Panc1 (cell line): ENCODE measurements around the gene DNMT3A. TPM values are rescaled to one million over a fixed set of nuclear protein-coding genes. Genes with fewer than 3 reads are reported as not detected.

Experiments
- ATAC-seq: fragments of 200-7000 bp; cut with Tn5 transposase; 2 replicates; pipeline ENCODE4 v1.9.1; 2020; ENCODE audit warnings: mild to moderate bottlenecking, moderate library complexity
- BruUV-seq: library from RNA; stranded (reverse); fragments of 400-500 nt; replicated peaks from 2 replicates; lab custom pipeline; 2021; lab: Mats Ljungman, UMichigan
- CTCF ChIA-PET: fragments of 300-600 bp; sonication (Branson Sonifier 250); formaldehyde crosslinking; loops from one replicate; lab custom pipeline; 2022; ENCODE audit warnings: antibody characterized with exemption; lab: Charles Lee
- POLR2A ChIA-PET: fragments of 300-600 bp; sonication (Branson Sonifier 250); formaldehyde crosslinking; loops from one replicate; lab custom pipeline; 2022; ENCODE audit warnings: antibody characterized with exemption; lab: Charles Lee
- DNase-seq: peaks from one replicate; pipeline ENCODE4 v3.0.0-alpha.2; 2010; ENCODE audit warnings: low read depth, low spot score
- H3K27ac ChIP-seq: 2 replicates; pipeline ENCODE4 v1.5.1; 2011; ENCODE audit warnings: mild to moderate bottlenecking, low read length, inconsistent platforms
- H3K27me3 ChIP-seq: fragments of 200-500 bp; sonication (Bioruptor generic); 2 replicates; pipeline ENCODE4 v1.6.0; 2014; ENCODE audit warnings: low read length, inconsistent platforms; ENCODE audit not compliant: control insufficient read depth, insufficient read depth
- H3K36me3 ChIP-seq: fragments of 200-500 bp; sonication (Bioruptor generic); 2 replicates; pipeline ENCODE4 v1.5.1; 2014; ENCODE audit warnings: inconsistent platforms, mild to moderate bottlenecking, low read length, moderate library complexity; ENCODE audit not compliant: control insufficient read depth, insufficient read depth
- H3K4me1 ChIP-seq: 2 replicates; pipeline ENCODE4 v1.5.1; 2011; ENCODE audit warnings: inconsistent platforms, mild to moderate bottlenecking, low read length, moderate library complexity; ENCODE audit not compliant: control insufficient read depth, insufficient read depth
- H3K4me3 ChIP-seq, 2 experiments: 2 replicates each; pipeline ENCODE4 v1.5.1; 2011 to 2012; ENCODE audit warnings: low read depth in 2 of 2, low read length in 2 of 2, mild to moderate bottlenecking in 2 of 2, inconsistent platforms in 1 of 2, moderate library complexity in 1 of 2
- H3K9me3 ChIP-seq: fragments of 200-500 bp; sonication (Bioruptor generic); 2 replicates; pipeline ENCODE4 v1.5.1; 2014; ENCODE audit warnings: low read depth, mild to moderate bottlenecking, inconsistent platforms, low read length, moderate library complexity; ENCODE audit not compliant: control insufficient read depth, insufficient read depth
- POLR2AphosphoS5 ChIP-seq: IDR thresholded peaks from 2 replicates; pipeline ENCODE4 v1.6.1; 2012; ENCODE audit warnings: mild to moderate bottlenecking, low read depth, low read length, moderate library complexity
- SIN3A ChIP-seq: IDR thresholded peaks from 2 replicates; pipeline ENCODE4 v1.6.1; 2012; ENCODE audit warnings: low read depth, mild to moderate bottlenecking, low read length, moderate library complexity, borderline replicate concordance; ENCODE audit not compliant: insufficient read depth
- TCF7L2 ChIP-seq: IDR thresholded peaks from 2 replicates; pipeline ENCODE4 v1.6.1; 2011; ENCODE audit warnings: mild to moderate bottlenecking, low read depth, low read length, inconsistent platforms
- in situ Hi-C: cut with HindIII; loops from 2 replicates; pipeline ENCODE4 v1.10.0; 2016; ENCODE audit warnings: low sequenced_read_pairs, low pct_unique_long_range_greater_than_20kb
- intact Hi-C: fragments of 100-400 bp; cut with micrococcal nuclease; formaldehyde crosslinking; loops from one replicate; pipeline ENCODE4 v1.10.0; 2022; ENCODE audit not compliant: unreplicated experiment
- total RNA-seq: library from RNA; stranded (reverse); gene quantifications from one replicate; pipeline ENCODE4 v1.2.1, GENCODE V29; 2021; ENCODE audit not compliant: unreplicated experiment
- TF ChIP-seq, protein P1 (sequence below): fragments of 450-650 bp; IDR thresholded peaks from 2 replicates; pipeline ENCODE4 v1.5.1; 2017; ENCODE audit warnings: mild to moderate bottlenecking
- TF ChIP-seq, protein P2 (sequence below), 2 experiments: IDR thresholded peaks; 2 replicates each; pipeline ENCODE4 v1.6.1; 2011 to 2012; ENCODE audit warnings: low read depth in 2 of 2, control low read depth in 1 of 2, low read length in 1 of 2, mild to moderate bottlenecking in 1 of 2, moderate library complexity in 1 of 2; ENCODE audit not compliant: insufficient read depth in 1 of 2

DNMT3A gene
- total RNA-seq, 1 experiment from 2014 or later: 29.3 TPM

DNA sequence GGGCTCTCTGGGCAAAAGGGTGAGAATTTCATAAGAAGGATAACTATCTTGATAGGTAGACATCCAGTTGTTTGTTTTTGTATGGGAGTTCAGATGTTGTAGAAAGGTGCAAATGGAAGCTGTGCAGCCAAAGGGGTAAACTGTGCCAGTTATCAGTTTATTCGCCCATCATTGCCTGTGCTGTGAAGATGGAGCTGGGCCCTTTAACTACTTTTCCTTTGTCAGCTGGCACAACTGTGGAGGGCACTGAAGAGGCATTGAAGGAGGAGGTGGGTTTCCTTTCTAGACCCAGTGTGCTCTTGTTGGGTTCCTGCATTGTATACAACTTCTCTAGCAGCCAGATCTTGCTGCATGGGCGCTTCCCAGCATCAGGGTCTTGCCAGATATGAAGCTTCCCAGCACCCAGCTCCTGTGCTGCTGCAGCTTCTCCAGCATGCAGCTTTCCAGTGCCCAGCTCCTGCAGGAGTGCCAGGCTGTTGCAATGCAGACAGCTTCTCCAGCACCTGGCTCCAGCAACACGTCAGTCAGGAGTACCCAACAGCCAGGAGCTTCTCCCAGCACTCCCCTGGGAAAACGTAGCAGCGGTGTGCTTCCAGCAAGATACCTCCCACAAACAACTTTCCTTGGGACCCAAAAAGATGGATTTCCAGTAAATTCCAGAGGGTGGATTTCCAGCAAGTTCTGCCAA, 15.3 kb downstream of the DNMT3A start:
- in situ Hi-C loops (no loop called here), intact Hi-C loops (no loop called here)
- no peak for ATAC-seq
- Histone ChIP-seq H3K4me3 (no peak overlapping the region), H3K9me3 (0 out of 2 replicates have a peak, but pooled peaks cover 6% of the 10 kb centered on the region), H3K27me3 (no peaks in the 10 kb centered on the region), H3K4me1 (0 out of 2 replicates have a peak, but pooled peaks cover 4% of the 10 kb centered on the region), H3K36me3 (no peaks in the 10 kb centered on the region), H3K27ac (no peak overlapping the region)
- no TSS peak for BruUV-seq
- TF ChIP-seq, protein P1, sequence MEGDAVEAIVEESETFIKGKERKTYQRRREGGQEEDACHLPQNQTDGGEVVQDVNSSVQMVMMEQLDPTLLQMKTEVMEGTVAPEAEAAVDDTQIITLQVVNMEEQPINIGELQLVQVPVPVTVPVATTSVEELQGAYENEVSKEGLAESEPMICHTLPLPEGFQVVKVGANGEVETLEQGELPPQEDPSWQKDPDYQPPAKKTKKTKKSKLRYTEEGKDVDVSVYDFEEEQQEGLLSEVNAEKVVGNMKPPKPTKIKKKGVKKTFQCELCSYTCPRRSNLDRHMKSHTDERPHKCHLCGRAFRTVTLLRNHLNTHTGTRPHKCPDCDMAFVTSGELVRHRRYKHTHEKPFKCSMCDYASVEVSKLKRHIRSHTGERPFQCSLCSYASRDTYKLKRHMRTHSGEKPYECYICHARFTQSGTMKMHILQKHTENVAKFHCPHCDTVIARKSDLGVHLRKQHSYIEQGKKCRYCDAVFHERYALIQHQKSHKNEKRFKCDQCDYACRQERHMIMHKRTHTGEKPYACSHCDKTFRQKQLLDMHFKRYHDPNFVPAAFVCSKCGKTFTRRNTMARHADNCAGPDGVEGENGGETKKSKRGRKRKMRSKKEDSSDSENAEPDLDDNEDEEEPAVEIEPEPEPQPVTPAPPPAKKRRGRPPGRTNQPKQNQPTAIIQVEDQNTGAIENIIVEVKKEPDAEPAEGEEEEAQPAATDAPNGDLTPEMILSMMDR: no peak
- TF ChIP-seq SIN3A (no peak), TCF7L2 (no peak), POLR2AphosphoS5 (no peak)
- TF ChIP-seq, protein P2, sequence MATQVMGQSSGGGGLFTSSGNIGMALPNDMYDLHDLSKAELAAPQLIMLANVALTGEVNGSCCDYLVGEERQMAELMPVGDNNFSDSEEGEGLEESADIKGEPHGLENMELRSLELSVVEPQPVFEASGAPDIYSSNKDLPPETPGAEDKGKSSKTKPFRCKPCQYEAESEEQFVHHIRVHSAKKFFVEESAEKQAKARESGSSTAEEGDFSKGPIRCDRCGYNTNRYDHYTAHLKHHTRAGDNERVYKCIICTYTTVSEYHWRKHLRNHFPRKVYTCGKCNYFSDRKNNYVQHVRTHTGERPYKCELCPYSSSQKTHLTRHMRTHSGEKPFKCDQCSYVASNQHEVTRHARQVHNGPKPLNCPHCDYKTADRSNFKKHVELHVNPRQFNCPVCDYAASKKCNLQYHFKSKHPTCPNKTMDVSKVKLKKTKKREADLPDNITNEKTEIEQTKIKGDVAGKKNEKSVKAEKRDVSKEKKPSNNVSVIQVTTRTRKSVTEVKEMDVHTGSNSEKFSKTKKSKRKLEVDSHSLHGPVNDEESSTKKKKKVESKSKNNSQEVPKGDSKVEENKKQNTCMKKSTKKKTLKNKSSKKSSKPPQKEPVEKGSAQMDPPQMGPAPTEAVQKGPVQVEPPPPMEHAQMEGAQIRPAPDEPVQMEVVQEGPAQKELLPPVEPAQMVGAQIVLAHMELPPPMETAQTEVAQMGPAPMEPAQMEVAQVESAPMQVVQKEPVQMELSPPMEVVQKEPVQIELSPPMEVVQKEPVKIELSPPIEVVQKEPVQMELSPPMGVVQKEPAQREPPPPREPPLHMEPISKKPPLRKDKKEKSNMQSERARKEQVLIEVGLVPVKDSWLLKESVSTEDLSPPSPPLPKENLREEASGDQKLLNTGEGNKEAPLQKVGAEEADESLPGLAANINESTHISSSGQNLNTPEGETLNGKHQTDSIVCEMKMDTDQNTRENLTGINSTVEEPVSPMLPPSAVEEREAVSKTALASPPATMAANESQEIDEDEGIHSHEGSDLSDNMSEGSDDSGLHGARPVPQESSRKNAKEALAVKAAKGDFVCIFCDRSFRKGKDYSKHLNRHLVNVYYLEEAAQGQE (IDR thresholded peaks at IDR 0.05; ENCODE audit: insufficient read depth in 1 of 2, low read depth in 2 of 2, low read length in 1 of 2): no peak
- ChIA-PET POLR2A (no interaction called here), CTCF (no interaction called here)
- DNase-seq: no peak

DNA sequence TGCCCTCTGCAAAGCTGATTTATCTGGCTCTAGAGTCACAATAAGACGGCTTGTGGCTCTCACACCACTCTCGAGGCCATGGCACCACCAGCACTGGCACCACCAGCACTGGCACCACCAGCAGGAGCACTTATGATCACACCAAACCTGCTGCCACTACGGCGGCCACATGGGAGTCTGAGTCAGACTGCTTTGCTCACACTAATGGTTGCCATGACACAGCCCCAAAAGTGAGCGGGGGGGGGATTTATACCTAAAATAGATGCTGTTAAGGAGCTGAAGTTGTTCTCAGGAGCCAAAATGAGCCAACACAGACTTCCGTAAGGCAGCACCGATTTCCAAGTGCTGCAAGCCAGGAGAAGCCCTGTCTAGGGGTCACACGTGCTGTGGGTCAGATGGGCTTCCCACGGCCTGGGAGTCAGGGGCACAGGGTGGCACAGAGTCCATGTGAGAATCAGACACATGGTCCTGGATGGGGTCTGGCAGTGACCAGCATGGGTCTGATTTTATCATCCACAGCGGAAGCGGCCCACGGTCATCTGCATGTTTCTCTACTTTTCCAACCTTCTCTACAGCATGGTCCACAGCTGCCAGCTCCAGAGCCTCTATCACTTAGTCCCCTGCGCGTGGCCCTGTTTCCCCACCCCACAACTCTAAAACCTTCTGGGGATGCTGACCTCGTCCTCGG, 16.7 kb downstream of the DNMT3A start:
- Histone ChIP-seq H3K4me3 (no peak overlapping the region), H3K27ac (no peak overlapping the region), H3K4me1 (0 out of 2 replicates have a peak, but pooled peaks cover 4% of the 10 kb centered on the region), H3K9me3 (0 out of 2 replicates have a peak, but pooled peaks cover 6% of the 10 kb centered on the region), H3K27me3 (no peaks in the 10 kb centered on the region), H3K36me3 (no peaks in the 10 kb centered on the region)
- POLR2A ChIA-PET: no interaction called here
- no TSS peak for BruUV-seq
- in situ Hi-C loops (no loop called here), intact Hi-C loops (no loop called here)
- no peak for DNase-seq
- TF ChIP-seq, protein P2 (IDR thresholded peaks at IDR 0.05; ENCODE audit: insufficient read depth in 1 of 2, low read depth in 2 of 2, low read length in 1 of 2): no peak
- TF ChIP-seq TCF7L2: no peak
- no peak for TF ChIP-seq POLR2AphosphoS5
- TF ChIP-seq SIN3A: no peak
- TF ChIP-seq, protein P1: no peak
- CTCF ChIA-PET: no interaction called here
- ATAC-seq: peak; percentile 39; the same call in 1 of the 2 replicates
